Liver (tissue), 9 donors: ENCODE results near the gene ARSK. TPM values are rescaled to one million over a fixed set of nuclear protein-coding genes. Genes with fewer than 3 reads are reported as not detected.
"Not testable (repeated sequence)": the region's sequence is repeated elsewhere in the genome, so short reads cannot be mapped to it uniquely, and the experiment has no call there.

Experiments
- DNase-seq: peaks from one replicate; pipeline ENCODE4 v3.0.0-alpha.2; 2017; ENCODE audit warnings: low spot score
- H3K27ac ChIP-seq, 2 donors: one replicate each; pipeline ENCODE4 v1.7.0; 2013; ENCODE audit warnings: inconsistent platforms in 2 of 2, low read length in 2 of 2, control low read depth in 1 of 2, low read depth in 1 of 2, mild to moderate bottlenecking in 1 of 2
- H3K27me3 ChIP-seq, 4 donors: one replicate each; pipeline versions ENCODE4 v1.6.1 to v1.7.0; 2013; ENCODE audit warnings: low read length in 3 of 4, inconsistent platforms in 1 of 4, mild to moderate bottlenecking in 1 of 4, moderate library complexity in 1 of 4; ENCODE audit not compliant: control insufficient read depth in 4 of 4, insufficient read depth in 4 of 4
- H3K36me3 ChIP-seq, 4 donors: one replicate each; pipeline versions ENCODE4 v1.6.1 to v1.7.0; 2013; ENCODE audit warnings: low read length in 3 of 4, mild to moderate bottlenecking in 3 of 4, low read depth in 1 of 4, moderate library complexity in 1 of 4; ENCODE audit not compliant: control insufficient read depth in 4 of 4, insufficient read depth in 3 of 4
- H3K4me1 ChIP-seq, 4 donors: one replicate each; pipeline versions ENCODE4 v1.6.1 to v1.7.0; 2013; ENCODE audit warnings: low read length in 3 of 4, mild to moderate bottlenecking in 3 of 4, moderate library complexity in 1 of 4; ENCODE audit not compliant: control insufficient read depth in 4 of 4, insufficient read depth in 4 of 4
- H3K4me3 ChIP-seq, 3 donors: one replicate each; pipeline versions ENCODE4 v1.6.1 to v1.7.0; 2013; ENCODE audit warnings: low read length in 3 of 3, control low read depth in 1 of 3, low read depth in 1 of 3, mild to moderate bottlenecking in 1 of 3
- H3K9ac ChIP-seq, 2 donors: one replicate each; pipeline ENCODE4 v1.7.0; 2013; ENCODE audit warnings: low read length in 2 of 2, mild to moderate bottlenecking in 2 of 2, moderate library complexity in 2 of 2, control low read depth in 1 of 2, low read depth in 1 of 2
- H3K9me3 ChIP-seq, 4 donors: one replicate each; pipeline versions ENCODE4 v1.6.1 to v1.7.0; 2013; ENCODE audit warnings: low read length in 3 of 4; ENCODE audit not compliant: control insufficient read depth in 4 of 4
- ATF3 ChIP-seq: IDR thresholded peaks from 2 replicates; pipeline ENCODE4 v1.6.1; 2016; ENCODE audit warnings: antibody characterized with exemption
- CTCF ChIP-seq: fragments of 150-350 bp; IDR thresholded peaks from 2 replicates; pipeline ENCODE4 v1.5.1; 2017; ENCODE audit warnings: improper control_type of control experiment, low read depth, low read length; ENCODE audit not compliant: missing input control
- FOXA1 ChIP-seq: IDR thresholded peaks from 2 replicates; pipeline ENCODE4 v1.6.1; 2016; ENCODE audit warnings: antibody characterized with exemption
- FOXA2 ChIP-seq: IDR thresholded peaks from 2 replicates; pipeline ENCODE4 v1.6.1; 2016; ENCODE audit warnings: antibody characterized with exemption
- GABPA ChIP-seq, 2 donors: IDR thresholded peaks in 1 of 2; conservative IDR thresholded peaks in 1 of 2; 2 replicates each; pipeline ENCODE4 v1.6.1; 2016; ENCODE audit warnings: antibody characterized with exemption in 2 of 2, mild to moderate bottlenecking in 1 of 2, moderate library complexity in 1 of 2
- HNF4A ChIP-seq, 2 donors: conservative IDR thresholded peaks; 2 replicates each; pipeline ENCODE4 v1.6.1; 2016; ENCODE audit warnings: antibody characterized with exemption in 2 of 2, mild to moderate bottlenecking in 2 of 2
- HNF4G ChIP-seq: IDR thresholded peaks from 2 replicates; pipeline ENCODE4 v1.6.1; 2016; ENCODE audit warnings: antibody characterized with exemption
- JUND ChIP-seq, 2 donors: IDR thresholded peaks; 2 replicates each; pipeline ENCODE4 v1.6.1; 2016; ENCODE audit warnings: antibody characterized with exemption in 2 of 2
- MAX ChIP-seq: IDR thresholded peaks from 2 replicates; pipeline ENCODE4 v1.6.1; 2016; ENCODE audit warnings: antibody characterized with exemption
- NR2F2 ChIP-seq: IDR thresholded peaks from 2 replicates; pipeline ENCODE4 v1.6.1; 2016; ENCODE audit warnings: antibody characterized with exemption
- RAD21 ChIP-seq, 2 donors: IDR thresholded peaks; 2 replicates each; pipeline ENCODE4 v1.6.1; 2016; ENCODE audit warnings: antibody characterized with exemption in 2 of 2, mild to moderate bottlenecking in 2 of 2
- REST ChIP-seq: IDR thresholded peaks from 2 replicates; pipeline ENCODE4 v1.6.1; 2016; ENCODE audit warnings: antibody characterized with exemption, mild to moderate bottlenecking
- RXRA ChIP-seq, 2 donors: IDR thresholded peaks; 2 replicates each; pipeline ENCODE4 v1.6.1; 2017 to 2018; ENCODE audit warnings: antibody characterized with exemption in 2 of 2, mild to moderate bottlenecking in 1 of 2
- SP1 ChIP-seq: IDR thresholded peaks from 2 replicates; pipeline ENCODE4 v1.6.1; 2018; ENCODE audit warnings: antibody characterized with exemption, mild to moderate bottlenecking
- TAF1 ChIP-seq: conservative IDR thresholded peaks from 2 replicates; pipeline ENCODE4 v1.6.1; 2016; ENCODE audit warnings: antibody characterized with exemption, mild to moderate bottlenecking
- YY1 ChIP-seq: IDR thresholded peaks from 2 replicates; pipeline ENCODE4 v1.6.1; 2016; ENCODE audit warnings: antibody characterized with exemption, mild to moderate bottlenecking
- ZBTB33 ChIP-seq: IDR thresholded peaks from 2 replicates; pipeline ENCODE4 v1.6.1; 2016; ENCODE audit warnings: antibody characterized with exemption
- WGBS: extraction: QIAGEN DNeasy Blood & Tissue Kit; methylation state at CpG from one replicate; pipeline ENCODE4 v1.1.7; 2013; 5-methylcytosine and 5-hydroxymethylcytosine counted together
- polyA plus RNA-seq, 2 donors: library from polyadenylated mRNA; stranded (reverse) in 1 of 2; unstranded in 1 of 2; fragments of 200-250 nt in 1 of 2; fragments of >200 nt in 1 of 2; fragmentation: Nextera tagmentation in 1 of 2; extraction: Ambion mirVana in 1 of 2; gene quantifications; one replicate each; pipeline versions ENCODE4 v1.2.1 to v1.2.3, GENCODE V29; 2013 to 2015
- total RNA-seq, 2 donors: library from RNA; depleted of rRNA; stranded (reverse); fragments of >200 nt; gene quantifications; one replicate each; pipeline ENCODE4 v1.2.3, GENCODE V29; 2014
- donor health status: healthy.
- donor health status: healthy.
- donor health status: healthy.
- donor health status: healthy.
- donor health status: healthy.

The ARSK gene
- total and polyA plus RNA-seq, 4 donors, result 2.4 to 6.8 (median 3.3) TPM

- Histone ChIP-seq H3K4me1 (no peaks in the 10 kb centered on the region), H3K4me3 (no peak overlapping the region), H3K36me3 (no peaks in the 10 kb centered on the region), H3K9me3 (no peaks in the 10 kb centered on the region), H3K9ac (no peak overlapping the region), H3K27ac (no peak overlapping the region), H3K27me3 (no peaks in the 10 kb centered on the region)
- DNase-seq, result no peak
- no peak for TF ChIP-seq REST
- TF ChIP-seq JUND (IDR thresholded peaks at IDR 0.05), result no peak
- no peak for TF ChIP-seq RAD21 (IDR thresholded peaks at IDR 0.05)
- no peak for TF ChIP-seq RXRA (IDR thresholded peaks at IDR 0.05)
- TF ChIP-seq GABPA (IDR thresholded peaks at IDR 0.05 in 1 of 2, conservative IDR thresholded peaks at IDR 0.05 in 1 of 2), result no peak
- no peak for TF ChIP-seq FOXA2
- no peak for TF ChIP-seq ZBTB33
- no peak for TF ChIP-seq YY1
- TF ChIP-seq FOXA1, result no peak
- no peak for TF ChIP-seq ATF3
- TF ChIP-seq HNF4A (conservative IDR thresholded peaks at IDR 0.05), result no peak
- no peak for TF ChIP-seq NR2F2
- no peak for TF ChIP-seq CTCF
- TF ChIP-seq SP1, result no peak
- TF ChIP-seq TAF1, result no peak
- no peak for TF ChIP-seq HNF4G
- no peak for TF ChIP-seq MAX
- WGBS, result 83% methylated on average over 4 of the region's 4 CpGs
Measured at GRCh38 chr5:95631991-95632675, 77.2 kb downstream of the ARSK start.

- H3K27me3 ChIP-seq, H3K36me3 ChIP-seq, H3K4me1 ChIP-seq, DNase-seq, H3K9me3 ChIP-seq, H3K4me3 ChIP-seq, H3K27ac ChIP-seq, H3K9ac ChIP-seq: not testable (repeated sequence)
- 89% methylated on average over 2 of the region's 2 CpGs for WGBS
Measured at GRCh38 chr5:95632942-95633341, 78.0 kb downstream of the ARSK start.
